ENCODE data around the gene HOOK1.

GRCh38 chr1:59908084-59908483 lies 93.3 kb downstream of the HOOK1 start:
- TF ChIP-seq, protein P1, sequence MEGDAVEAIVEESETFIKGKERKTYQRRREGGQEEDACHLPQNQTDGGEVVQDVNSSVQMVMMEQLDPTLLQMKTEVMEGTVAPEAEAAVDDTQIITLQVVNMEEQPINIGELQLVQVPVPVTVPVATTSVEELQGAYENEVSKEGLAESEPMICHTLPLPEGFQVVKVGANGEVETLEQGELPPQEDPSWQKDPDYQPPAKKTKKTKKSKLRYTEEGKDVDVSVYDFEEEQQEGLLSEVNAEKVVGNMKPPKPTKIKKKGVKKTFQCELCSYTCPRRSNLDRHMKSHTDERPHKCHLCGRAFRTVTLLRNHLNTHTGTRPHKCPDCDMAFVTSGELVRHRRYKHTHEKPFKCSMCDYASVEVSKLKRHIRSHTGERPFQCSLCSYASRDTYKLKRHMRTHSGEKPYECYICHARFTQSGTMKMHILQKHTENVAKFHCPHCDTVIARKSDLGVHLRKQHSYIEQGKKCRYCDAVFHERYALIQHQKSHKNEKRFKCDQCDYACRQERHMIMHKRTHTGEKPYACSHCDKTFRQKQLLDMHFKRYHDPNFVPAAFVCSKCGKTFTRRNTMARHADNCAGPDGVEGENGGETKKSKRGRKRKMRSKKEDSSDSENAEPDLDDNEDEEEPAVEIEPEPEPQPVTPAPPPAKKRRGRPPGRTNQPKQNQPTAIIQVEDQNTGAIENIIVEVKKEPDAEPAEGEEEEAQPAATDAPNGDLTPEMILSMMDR (IDR thresholded peaks at IDR 0.05; ENCODE audit: insufficient read depth, low read length) = no peak
- TF ChIP-seq POLR2AphosphoS5 (IDR thresholded peaks at IDR 0.05; ENCODE audit: low read depth) (no peak), GABPA (IDR thresholded peaks at IDR 0.05; ENCODE audit: low read depth) (no peak)
- TF ChIP-seq, protein P2, sequence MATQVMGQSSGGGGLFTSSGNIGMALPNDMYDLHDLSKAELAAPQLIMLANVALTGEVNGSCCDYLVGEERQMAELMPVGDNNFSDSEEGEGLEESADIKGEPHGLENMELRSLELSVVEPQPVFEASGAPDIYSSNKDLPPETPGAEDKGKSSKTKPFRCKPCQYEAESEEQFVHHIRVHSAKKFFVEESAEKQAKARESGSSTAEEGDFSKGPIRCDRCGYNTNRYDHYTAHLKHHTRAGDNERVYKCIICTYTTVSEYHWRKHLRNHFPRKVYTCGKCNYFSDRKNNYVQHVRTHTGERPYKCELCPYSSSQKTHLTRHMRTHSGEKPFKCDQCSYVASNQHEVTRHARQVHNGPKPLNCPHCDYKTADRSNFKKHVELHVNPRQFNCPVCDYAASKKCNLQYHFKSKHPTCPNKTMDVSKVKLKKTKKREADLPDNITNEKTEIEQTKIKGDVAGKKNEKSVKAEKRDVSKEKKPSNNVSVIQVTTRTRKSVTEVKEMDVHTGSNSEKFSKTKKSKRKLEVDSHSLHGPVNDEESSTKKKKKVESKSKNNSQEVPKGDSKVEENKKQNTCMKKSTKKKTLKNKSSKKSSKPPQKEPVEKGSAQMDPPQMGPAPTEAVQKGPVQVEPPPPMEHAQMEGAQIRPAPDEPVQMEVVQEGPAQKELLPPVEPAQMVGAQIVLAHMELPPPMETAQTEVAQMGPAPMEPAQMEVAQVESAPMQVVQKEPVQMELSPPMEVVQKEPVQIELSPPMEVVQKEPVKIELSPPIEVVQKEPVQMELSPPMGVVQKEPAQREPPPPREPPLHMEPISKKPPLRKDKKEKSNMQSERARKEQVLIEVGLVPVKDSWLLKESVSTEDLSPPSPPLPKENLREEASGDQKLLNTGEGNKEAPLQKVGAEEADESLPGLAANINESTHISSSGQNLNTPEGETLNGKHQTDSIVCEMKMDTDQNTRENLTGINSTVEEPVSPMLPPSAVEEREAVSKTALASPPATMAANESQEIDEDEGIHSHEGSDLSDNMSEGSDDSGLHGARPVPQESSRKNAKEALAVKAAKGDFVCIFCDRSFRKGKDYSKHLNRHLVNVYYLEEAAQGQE (IDR thresholded peaks at IDR 0.05; ENCODE audit: insufficient replicate concordance, low read depth) = no peak

Measured in HL-60 (cell line).